Measurements from ENCODE around the gene BRD7.

DNA sequence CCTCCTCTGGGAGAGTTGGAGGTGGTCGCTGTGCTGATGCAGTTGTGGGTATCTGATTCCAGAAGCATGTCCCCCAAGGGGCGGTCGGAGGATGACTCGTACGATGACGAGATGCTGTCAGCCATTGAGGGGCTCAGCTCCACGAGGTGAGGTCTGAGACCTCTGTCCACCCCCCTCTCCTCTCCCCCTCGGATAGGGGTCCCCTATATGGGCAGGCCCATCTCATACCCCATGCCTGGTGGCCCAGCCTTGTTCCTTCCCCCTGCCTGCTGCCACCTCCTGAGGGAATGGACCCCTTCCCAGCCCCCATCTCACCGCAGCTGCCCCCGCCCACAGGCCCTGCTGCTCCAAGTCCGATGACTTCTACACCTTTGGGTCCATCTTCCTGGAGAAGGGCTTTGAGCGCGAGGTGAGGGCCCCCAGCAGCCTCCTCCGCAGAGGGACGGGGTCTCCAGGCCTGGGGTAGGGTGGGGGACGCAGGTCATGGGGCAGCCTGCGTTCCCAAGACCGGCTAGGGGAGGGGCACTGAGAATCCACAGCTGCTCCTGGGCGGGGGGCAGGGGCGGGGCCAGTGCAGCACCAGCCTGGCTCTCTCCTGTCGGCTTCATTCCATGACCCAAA, 63.2 kb downstream of the BRD7 start:
- no peak for TF ChIP-seq POLR2A (IDR thresholded peaks at IDR 0.05)
- TF ChIP-seq, protein P1, sequence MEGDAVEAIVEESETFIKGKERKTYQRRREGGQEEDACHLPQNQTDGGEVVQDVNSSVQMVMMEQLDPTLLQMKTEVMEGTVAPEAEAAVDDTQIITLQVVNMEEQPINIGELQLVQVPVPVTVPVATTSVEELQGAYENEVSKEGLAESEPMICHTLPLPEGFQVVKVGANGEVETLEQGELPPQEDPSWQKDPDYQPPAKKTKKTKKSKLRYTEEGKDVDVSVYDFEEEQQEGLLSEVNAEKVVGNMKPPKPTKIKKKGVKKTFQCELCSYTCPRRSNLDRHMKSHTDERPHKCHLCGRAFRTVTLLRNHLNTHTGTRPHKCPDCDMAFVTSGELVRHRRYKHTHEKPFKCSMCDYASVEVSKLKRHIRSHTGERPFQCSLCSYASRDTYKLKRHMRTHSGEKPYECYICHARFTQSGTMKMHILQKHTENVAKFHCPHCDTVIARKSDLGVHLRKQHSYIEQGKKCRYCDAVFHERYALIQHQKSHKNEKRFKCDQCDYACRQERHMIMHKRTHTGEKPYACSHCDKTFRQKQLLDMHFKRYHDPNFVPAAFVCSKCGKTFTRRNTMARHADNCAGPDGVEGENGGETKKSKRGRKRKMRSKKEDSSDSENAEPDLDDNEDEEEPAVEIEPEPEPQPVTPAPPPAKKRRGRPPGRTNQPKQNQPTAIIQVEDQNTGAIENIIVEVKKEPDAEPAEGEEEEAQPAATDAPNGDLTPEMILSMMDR (IDR thresholded peaks at IDR 0.05), result no peak
